SJCRH30 (cell line): Measurements from ENCODE around the gene P3H2. TPM values are rescaled to one million over a fixed set of nuclear protein-coding genes. Genes with fewer than 3 reads are reported as not detected.

Experiments
- DNase-seq, 2 experiments: peaks; one replicate each; pipeline ENCODE4 v3.0.0-alpha.2; 2015 to 2020
- H3K27ac ChIP-seq: fragments of 250-450 bp; sonication (Bioruptor Pico); 2 replicates; pipeline ENCODE4 v1.5.1; 2020; ENCODE audit warnings: mild to moderate bottlenecking, moderate library complexity
- H3K27me3 ChIP-seq: fragments of 250-450 bp; sonication (Bioruptor Pico); 2 replicates; pipeline ENCODE4 v1.5.1; 2020; ENCODE audit warnings: mild to moderate bottlenecking, moderate library complexity
- H3K36me3 ChIP-seq: fragments of 250-450 bp; sonication (Bioruptor Pico); 2 replicates; pipeline ENCODE4 v1.5.1; 2020; ENCODE audit warnings: mild to moderate bottlenecking, moderate library complexity
- H3K4me1 ChIP-seq: fragments of 250-450 bp; sonication (Bioruptor Pico); 2 replicates; pipeline ENCODE4 v1.5.1; 2020; ENCODE audit warnings: mild to moderate bottlenecking, moderate library complexity
- H3K4me3 ChIP-seq: fragments of 250-450 bp; sonication (Bioruptor Pico); 2 replicates; pipeline ENCODE4 v1.5.1; 2020; ENCODE audit warnings: mild to moderate bottlenecking, moderate library complexity
- H3K9me3 ChIP-seq: fragments of 250-450 bp; sonication (Bioruptor Pico); replicated peaks from 2 replicates; pipeline ENCODE4 v1.5.1; 2020; ENCODE audit warnings: mild to moderate bottlenecking, moderate library complexity
- total RNA-seq: library from RNA; depleted of rRNA; stranded (reverse); fragments of >200 nt; shearing (Covaris generic); gene quantifications from 2 replicates; pipeline ENCODE4 v1.2.3, GENCODE V29; 2014

P3H2 gene
- total RNA-seq, 1 experiment from 2014 or later, result 31.5 TPM

DNA sequence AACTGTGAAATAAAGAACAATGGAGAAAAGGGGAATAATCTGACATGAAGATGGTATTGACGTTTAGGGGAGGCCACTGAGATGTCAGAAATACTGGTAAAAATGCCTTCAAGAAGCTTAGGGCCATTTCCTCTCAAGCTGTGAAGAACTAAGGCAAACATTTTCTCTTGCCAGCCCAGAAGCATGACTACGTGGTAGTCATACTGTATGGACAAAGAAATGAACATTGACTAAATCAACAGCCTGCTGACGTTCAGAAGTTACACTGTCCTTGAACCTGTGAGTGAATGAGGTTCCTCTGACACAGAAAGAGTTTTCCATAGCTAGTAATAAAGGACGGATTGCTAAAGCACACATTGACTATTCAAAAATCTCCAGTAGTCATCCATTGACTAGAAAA is 121.0 kb downstream of the P3H2 start:
- DNase-seq, result no peak
- H3K9me3 ChIP-seq, result no peaks in the 10 kb centered on the region
- no peak overlapping the region for H3K27ac ChIP-seq
- no peaks in the 10 kb centered on the region for H3K36me3 ChIP-seq
- peaks cover 49% of the 10 kb centered on the region for H3K4me1 ChIP-seq
- no peak overlapping the region for H3K4me3 ChIP-seq
- H3K27me3 ChIP-seq, result no peaks in the 10 kb centered on the region

DNA sequence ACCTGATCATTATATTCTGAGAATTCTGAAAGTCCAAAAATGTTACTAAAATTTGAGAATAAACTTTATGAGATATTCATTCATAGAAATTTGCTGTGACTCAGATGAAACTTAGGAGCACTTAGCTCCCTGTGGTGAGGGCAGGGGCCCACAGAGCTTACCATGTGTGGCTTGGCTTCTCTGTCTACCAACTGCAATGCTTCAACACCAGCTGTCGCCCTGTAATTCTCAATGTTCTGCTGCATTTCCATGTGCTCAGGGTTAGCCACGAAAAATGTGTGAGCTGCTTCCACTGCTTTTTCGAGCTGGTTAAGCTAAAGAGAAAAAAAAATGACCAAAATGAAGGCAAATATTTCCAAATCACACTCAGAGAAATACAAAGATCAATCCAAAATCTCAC is 125.6 kb downstream of the P3H2 start:
- Histone ChIP-seq H3K4me3 (no peak overlapping the region), H3K27ac (peak overlapping the region; percentile 86), H3K27me3 (no peaks in the 10 kb centered on the region), H3K4me1 (peaks cover 28% of the 10 kb centered on the region), H3K36me3 (no peaks in the 10 kb centered on the region; the same call in 1 of the 2 replicates), H3K9me3 (no peaks in the 10 kb centered on the region)
- DNase-seq, result peak; percentile 88 to 93

DNA sequence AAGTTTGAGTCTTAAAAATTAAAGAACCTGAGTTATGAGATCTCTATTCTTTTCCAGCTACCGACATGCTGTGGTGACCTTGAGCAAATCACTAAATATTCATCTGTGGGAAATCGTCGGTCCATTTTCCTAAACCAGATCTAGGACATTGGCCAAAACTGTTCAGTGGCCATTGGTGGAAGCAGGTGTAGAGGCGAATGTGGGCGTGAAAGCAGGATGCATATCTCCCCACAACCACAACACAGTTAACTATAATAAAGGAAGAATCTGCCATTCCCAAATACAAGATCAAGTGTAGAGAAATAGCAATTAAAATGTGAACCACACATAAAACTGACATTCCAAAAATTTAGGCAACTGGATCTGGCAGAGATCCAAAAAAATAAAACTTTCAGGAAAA is 129.9 kb downstream of the P3H2 start:
- H3K27me3 ChIP-seq, result no peaks in the 10 kb centered on the region
- DNase-seq, result no peak
- no peaks in the 10 kb centered on the region; the same call in 1 of the 2 replicates for H3K36me3 ChIP-seq
- H3K4me3 ChIP-seq, result no peak overlapping the region
- H3K27ac ChIP-seq, result no peak overlapping the region
- H3K4me1 ChIP-seq, result peaks cover 17% of the 10 kb centered on the region
- H3K9me3 ChIP-seq, result no peaks in the 10 kb centered on the region

DNA sequence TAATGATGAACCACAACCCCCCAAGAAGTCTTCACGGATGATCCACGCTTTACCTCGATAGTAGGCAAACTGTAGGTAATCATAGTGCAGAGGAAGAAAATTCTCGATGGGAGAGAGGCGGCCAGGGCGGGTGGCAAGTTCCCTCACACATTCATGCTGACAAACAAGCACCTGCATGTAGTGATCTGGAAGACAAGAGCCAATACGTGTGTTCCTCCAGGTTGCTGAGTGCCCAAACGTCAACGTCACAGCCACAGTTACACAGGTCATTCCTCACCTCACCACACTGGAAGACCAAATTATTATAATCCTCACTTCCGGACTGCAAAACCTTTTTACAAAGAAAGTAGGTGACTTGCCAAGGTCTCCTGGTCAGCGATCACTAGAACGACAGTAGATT is 131.8 kb downstream of the P3H2 start:
- Histone ChIP-seq H3K36me3 (no peaks in the 10 kb centered on the region; the same call in 1 of the 2 replicates), H3K27ac (no peak overlapping the region), H3K4me1 (0 out of 2 replicates have a peak, but pooled peaks cover 3% of the 10 kb centered on the region), H3K4me3 (no peak overlapping the region), H3K9me3 (no peaks in the 10 kb centered on the region), H3K27me3 (no peaks in the 10 kb centered on the region)
- DNase-seq, result no peak

DNA sequence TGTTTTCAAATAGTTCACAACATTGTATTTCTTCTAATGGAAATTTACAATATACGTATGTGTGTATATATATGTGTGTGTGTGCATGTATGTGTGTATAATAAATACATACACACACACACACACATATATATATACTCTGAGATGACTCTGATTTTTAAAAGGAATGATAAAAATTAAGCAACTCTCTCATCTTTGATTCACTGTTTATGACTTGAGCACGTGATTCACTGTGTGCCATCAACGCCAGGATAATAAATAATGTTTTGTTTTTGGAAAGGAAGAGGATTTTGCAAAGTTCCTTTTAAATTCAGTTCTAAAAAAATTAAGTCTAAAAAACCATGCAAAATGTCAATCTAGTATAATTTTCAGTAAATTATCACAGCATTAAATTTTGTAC is 132.4 kb downstream of the P3H2 start:
- Histone ChIP-seq H3K36me3 (no peaks in the 10 kb centered on the region; the same call in 1 of the 2 replicates), H3K4me3 (no peak overlapping the region), H3K4me1 (no peaks in the 10 kb centered on the region), H3K27me3 (no peaks in the 10 kb centered on the region), H3K27ac (no peak overlapping the region), H3K9me3 (no peaks in the 10 kb centered on the region)
- no peak for DNase-seq

DNA sequence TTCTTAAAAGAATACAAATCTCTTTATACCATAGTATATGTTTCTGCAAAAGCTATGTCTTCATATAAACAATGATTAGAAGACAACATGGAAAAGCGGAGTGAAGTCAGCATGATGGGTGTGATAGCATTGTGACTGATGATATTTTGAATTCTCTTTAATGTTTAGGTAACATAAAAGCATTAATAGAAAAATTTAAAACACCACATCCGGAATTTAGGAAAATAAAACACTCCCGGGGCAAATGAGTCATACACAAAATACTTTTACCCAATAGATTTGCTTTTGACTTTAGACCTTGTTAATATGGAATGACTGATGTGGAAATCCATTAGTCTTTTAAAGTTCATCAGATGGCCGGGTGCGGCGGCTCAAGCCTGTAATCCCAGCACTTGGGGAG is 134.7 kb downstream of the P3H2 start:
- no peak overlapping the region for H3K4me3 ChIP-seq
- DNase-seq, result no peak

DNA sequence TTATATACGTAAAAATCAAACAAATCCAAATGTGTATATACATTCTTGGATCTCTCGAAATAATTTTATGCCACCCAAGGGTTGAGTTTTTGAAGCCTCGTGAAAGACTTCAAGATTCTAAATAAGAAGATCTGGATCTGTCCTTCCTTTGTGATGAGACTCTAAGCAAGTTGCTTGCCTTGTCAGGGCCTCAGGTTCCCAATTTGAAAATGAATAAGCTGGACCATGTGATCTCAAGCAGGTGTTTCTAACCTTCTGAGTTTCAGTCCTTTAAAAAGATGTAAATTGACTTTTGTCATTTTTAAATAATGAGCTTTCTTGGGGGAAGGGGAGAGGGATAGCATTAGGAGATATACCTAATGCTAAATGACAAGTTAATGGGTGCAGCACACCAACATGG is 137.1 kb downstream of the P3H2 start:
- no peak for DNase-seq
- Histone ChIP-seq H3K4me1 (no peaks in the 10 kb centered on the region; the same call in 1 of the 2 replicates), H3K9me3 (no peaks in the 10 kb centered on the region), H3K4me3 (no peak overlapping the region), H3K36me3 (no peaks in the 10 kb centered on the region), H3K27me3 (no peaks in the 10 kb centered on the region), H3K27ac (no peak overlapping the region)

More for the DNA sequence above, 134.7 kb downstream of the P3H2 start:
- Histone ChIP-seq H3K36me3 (no peaks in the 10 kb centered on the region), H3K27ac (no peak overlapping the region), H3K9me3 (no peaks in the 10 kb centered on the region), H3K4me1 (no peaks in the 10 kb centered on the region; the same call in 1 of the 2 replicates), H3K27me3 (no peaks in the 10 kb centered on the region)

DNA sequence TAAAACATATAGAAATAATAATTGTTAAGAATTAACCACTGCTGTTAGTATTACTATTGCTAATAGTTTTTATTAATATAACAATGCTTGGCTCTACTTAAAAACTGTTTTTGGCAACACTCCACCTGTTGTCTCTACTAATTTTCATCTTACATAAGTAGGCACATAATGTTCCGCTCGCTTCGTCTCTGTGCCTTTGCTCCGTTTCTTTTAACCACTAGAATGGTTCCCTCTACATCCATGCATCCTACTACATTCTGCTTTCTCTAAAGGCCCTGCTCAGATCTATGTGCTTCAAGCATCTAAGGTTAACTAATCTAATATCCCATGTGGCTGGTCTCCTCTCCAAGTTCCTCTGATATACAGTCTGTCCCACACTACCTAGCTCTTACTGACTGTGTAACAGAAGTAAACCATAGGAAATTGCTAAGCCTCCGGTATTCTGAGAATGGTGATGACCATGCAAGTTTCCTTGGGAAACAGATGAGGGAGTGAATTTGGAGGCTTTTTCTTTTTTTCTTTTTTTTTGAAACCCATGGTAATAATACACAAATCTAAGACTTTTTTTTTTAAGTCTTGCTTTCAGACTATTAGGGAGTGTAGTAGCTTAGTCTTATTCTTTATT is 138.3 kb downstream of the P3H2 start:
- no peak overlapping the region for H3K27ac ChIP-seq
- no peaks in the 10 kb centered on the region; the same call in 1 of the 2 replicates for H3K4me1 ChIP-seq
- H3K4me3 ChIP-seq, result no peak overlapping the region
- no peak for DNase-seq
- no peaks in the 10 kb centered on the region for H3K36me3 ChIP-seq
- no peaks in the 10 kb centered on the region for H3K9me3 ChIP-seq
- no peaks in the 10 kb centered on the region for H3K27me3 ChIP-seq

DNA sequence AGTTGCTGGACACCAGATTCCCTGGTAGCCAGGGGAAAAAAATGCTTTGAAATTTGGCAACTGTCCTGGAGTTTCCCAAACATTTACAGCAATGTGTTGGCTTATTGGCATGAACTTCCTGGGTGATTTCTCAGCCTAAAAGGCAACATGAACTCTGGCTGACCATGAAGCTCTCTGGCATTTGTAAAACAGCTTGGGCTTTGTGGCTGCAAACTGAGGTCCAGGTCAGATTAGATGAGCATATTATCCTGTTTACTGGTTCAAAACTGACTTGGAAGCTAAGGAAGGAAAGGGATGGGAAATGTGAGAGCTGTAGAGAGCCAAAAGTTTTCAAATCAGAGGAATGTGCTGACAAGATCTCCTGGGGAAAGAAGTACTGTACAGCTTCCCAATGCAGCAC is 139.0 kb downstream of the P3H2 start:
- no peak for DNase-seq
- Histone ChIP-seq H3K4me3 (no peak overlapping the region), H3K9me3 (no peaks in the 10 kb centered on the region), H3K27me3 (no peaks in the 10 kb centered on the region), H3K4me1 (no peaks in the 10 kb centered on the region; the same call in 1 of the 2 replicates), H3K27ac (no peak overlapping the region), H3K36me3 (no peaks in the 10 kb centered on the region)

DNA sequence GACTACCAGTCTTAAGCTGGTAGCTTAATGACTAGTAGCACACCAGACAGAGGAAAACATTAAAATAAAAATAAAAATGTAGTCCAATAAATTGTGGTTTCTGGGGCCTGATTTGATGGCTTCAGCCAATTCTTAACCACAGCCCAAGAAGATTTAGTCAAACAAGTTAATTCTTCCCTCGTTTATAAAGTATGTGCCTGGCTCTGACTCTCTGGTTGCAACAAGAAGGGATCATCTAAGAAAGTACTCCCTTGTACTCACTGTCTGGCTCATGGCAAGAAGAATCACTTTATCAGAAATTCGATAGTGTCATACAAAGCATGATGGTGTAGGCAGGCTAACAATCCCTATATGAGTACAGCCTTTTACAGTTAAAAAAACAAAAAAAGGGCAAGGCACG is 141.9 kb downstream of the P3H2 start:
- no peaks in the 10 kb centered on the region; the same call in 1 of the 2 replicates for H3K4me1 ChIP-seq
- no peak for DNase-seq
- H3K27ac ChIP-seq, result no peak overlapping the region
- H3K27me3 ChIP-seq, result no peaks in the 10 kb centered on the region
- no peaks in the 10 kb centered on the region for H3K9me3 ChIP-seq
- H3K4me3 ChIP-seq, result no peak overlapping the region
- H3K36me3 ChIP-seq, result no peaks in the 10 kb centered on the region

DNA sequence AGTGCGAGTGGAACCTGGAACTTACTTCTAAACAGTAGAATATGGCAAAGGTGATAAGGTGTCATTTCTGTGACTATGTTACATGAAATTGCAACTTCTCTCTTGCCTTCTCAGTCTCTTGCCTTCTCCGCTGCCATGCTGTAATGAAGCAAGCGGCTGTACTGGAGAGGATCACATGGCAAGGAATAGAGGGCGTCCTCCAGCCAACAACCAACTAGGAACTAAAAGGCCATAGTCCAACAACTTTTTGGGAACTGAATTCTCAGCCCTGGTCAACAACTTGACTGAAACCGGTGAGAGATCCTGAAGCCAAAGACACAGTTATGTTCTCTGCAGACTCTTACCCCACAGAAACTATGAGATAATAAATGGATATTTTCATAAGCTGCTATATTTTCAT is 143.5 kb downstream of the P3H2 start:
- no peaks in the 10 kb centered on the region for H3K9me3 ChIP-seq
- no peak overlapping the region for H3K27ac ChIP-seq
- no peak for DNase-seq
- no peaks in the 10 kb centered on the region for H3K36me3 ChIP-seq
- H3K4me3 ChIP-seq, result no peak overlapping the region
- no peaks in the 10 kb centered on the region; the same call in 1 of the 2 replicates for H3K4me1 ChIP-seq
- H3K27me3 ChIP-seq, result no peaks in the 10 kb centered on the region

DNA sequence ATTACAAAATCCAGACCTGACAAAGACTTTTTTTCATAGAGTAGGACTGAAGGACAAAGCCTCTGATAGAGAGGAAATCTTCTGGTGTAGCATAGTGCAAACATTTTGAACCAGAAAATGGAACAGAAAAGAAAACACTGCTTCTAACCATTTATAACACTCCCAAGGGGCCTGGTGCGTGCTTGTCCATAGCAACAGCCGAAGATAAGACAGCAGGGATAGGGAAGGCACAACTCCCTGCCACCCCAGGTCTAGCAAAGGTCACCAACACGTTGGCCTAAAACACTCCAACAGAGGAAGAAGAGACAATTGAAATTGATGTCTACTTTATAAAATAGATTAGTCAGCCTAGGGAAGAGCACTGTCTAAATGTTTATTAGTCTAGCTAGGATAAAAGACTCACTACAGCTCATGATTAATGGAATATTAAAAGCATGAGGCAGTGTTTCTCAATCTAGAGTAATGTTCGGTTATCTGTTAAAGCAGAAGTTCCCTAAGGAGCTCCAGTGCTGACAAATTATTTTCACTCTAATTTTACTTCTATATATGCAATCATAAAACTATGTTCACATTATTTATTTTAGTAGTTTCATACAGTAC is 145.2 kb downstream of the P3H2 start:
- Histone ChIP-seq H3K27me3 (no peaks in the 10 kb centered on the region), H3K36me3 (no peaks in the 10 kb centered on the region; the same call in 1 of the 2 replicates), H3K9me3 (no peaks in the 10 kb centered on the region), H3K27ac (no peak overlapping the region), H3K4me1 (no peaks in the 10 kb centered on the region), H3K4me3 (no peak overlapping the region)
- no peak for DNase-seq

DNA sequence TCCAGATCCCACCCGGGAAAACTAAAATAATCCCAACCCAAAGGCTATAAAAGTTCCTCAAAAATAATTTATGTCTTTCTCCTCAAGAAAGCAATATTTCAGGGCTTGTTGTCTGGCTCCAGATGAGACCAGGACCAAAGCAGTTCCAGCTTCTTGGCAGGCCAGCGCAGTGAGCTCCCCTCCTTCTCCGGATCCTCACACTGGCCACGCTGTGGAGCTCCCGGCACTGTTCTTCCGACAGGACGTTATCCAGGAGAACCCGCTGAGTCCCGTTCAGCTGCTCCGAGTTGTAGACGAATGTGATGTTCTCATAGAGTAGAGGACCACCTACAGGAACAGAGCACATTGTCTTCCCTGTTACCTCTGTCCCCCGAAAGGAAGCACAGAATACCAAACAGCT is 146.3 kb downstream of the P3H2 start:
- H3K36me3 ChIP-seq, result no peaks in the 10 kb centered on the region; the same call in 1 of the 2 replicates

DNA sequence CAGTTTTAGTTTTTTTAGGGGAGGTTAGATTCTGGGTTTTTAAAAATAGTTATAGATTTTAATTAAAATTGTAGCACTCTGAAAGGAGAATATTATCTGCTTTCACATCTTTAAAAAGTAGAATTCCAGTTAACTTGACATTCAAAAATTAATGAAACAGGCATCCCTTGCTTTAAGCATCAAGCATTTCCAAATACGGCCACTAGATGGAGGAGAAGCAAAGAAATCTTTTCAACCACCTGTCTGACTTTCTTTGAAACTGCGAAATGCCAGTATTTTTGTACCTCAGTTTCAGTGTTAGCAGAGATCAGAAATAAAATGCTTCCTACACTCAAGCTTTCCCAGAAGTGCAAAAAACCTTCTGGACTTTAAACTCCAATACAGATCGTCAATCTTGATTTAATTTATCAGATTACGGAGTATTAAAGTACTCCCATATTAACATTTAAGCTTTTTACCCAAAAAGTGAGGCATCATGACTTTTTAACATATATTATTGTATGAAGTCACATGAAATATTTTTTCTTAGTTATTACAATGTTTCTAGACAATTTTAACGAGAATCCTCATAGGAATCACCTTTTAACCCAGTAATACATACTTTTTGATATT is 153.3 kb downstream of the P3H2 start:
- DNase-seq, result peak; percentile 14 to 75
- Histone ChIP-seq H3K4me1 (no peaks in the 10 kb centered on the region), H3K27me3 (no peaks in the 10 kb centered on the region), H3K27ac (no peak overlapping the region), H3K36me3 (no peaks in the 10 kb centered on the region; the same call in 1 of the 2 replicates), H3K9me3 (no peaks in the 10 kb centered on the region), H3K4me3 (no peak overlapping the region)

More for the DNA sequence above, 146.3 kb downstream of the P3H2 start:
- no peaks in the 10 kb centered on the region for H3K4me1 ChIP-seq
- no peak overlapping the region for H3K4me3 ChIP-seq
- H3K27ac ChIP-seq, result no peak overlapping the region
- DNase-seq, result no peak
- H3K9me3 ChIP-seq, result no peaks in the 10 kb centered on the region
- H3K27me3 ChIP-seq, result no peaks in the 10 kb centered on the region

DNA sequence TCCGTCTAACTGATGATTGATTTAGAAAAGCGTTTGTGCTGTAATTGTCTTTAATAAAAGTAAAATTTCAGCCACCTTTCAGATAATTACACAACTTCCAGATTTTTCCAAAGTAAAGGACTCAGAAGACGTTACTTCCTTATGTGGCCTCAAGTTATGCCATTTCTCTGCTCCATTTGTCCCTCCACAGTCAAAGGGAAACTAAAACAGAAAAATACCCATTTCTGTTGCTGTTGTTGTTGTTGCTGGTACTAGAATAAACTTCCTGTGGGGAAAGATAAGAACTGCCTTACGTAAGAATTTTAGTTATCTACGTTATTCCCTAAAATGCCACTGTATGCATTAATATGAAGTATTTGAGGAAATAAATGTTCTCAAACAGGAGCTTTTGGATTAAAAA is 153.9 kb downstream of the P3H2 start:
- H3K36me3 ChIP-seq, result no peaks in the 10 kb centered on the region; the same call in 1 of the 2 replicates

More for the DNA sequence above, 153.9 kb downstream of the P3H2 start:
- no peaks in the 10 kb centered on the region for H3K4me1 ChIP-seq
- no peak overlapping the region for H3K4me3 ChIP-seq
- no peaks in the 10 kb centered on the region for H3K27me3 ChIP-seq
- H3K27ac ChIP-seq, result no peak overlapping the region
- no peaks in the 10 kb centered on the region for H3K9me3 ChIP-seq
- no peak for DNase-seq
